T-helper 9 cell (primary cell): ENCODE measurements around the gene DMRTB1.

Source experiments
- DNase-seq: peaks from one replicate; pipeline ENCODE4 v3.0.0-alpha.2; 2020

Gene DMRTB1

GRCh38 chr1:53511323-53511932, 52.2 kb downstream of the DMRTB1 start:
- DNase-seq: no peak

GRCh38 chr1:53511933-53512806, 53.0 kb downstream of the DMRTB1 start:
- no peak for DNase-seq

GRCh38 chr1:53512807-53513755, 53.9 kb downstream of the DMRTB1 start:
- DNase-seq: no peak

GRCh38 chr1:53513846-53514245, 54.6 kb downstream of the DMRTB1 start:
- no peak for DNase-seq

GRCh38 chr1:53514436-53514835, 55.2 kb downstream of the DMRTB1 start:
- DNase-seq: no peak

- no peak for DNase-seq
These were observed 57.0 kb downstream of the DMRTB1 start for GRCh38 chr1:53516181-53516580.
